PC-9 (cell line): ENCODE measurements around the gene ENTREP3. TPM values are rescaled to one million over a fixed set of nuclear protein-coding genes. Genes with fewer than 3 reads are reported as not detected.
"Not testable (repeated sequence)": the region's sequence is repeated elsewhere in the genome, so short reads cannot be mapped to it uniquely, and the experiment has no call there.

Source experiments
- BruUV-seq: library from RNA; stranded (reverse); fragments of 400-500 nt; replicated peaks from 2 replicates; lab custom pipeline; 2021; lab: Mats Ljungman, UMichigan
- CTCF ChIA-PET: fragments of 300-600 bp; sonication (Branson Sonifier 250); formaldehyde crosslinking; loops from one replicate; lab custom pipeline; 2022; ENCODE audit warnings: antibody characterized with exemption; lab: Charles Lee
- POLR2A ChIA-PET: fragments of 300-600 bp; sonication (Branson Sonifier 250); formaldehyde crosslinking; loops from one replicate; lab custom pipeline; 2022; ENCODE audit warnings: antibody characterized with exemption; ENCODE audit not compliant: unreplicated experiment; lab: Charles Lee
- DNase-seq, 2 experiments: peaks; one replicate each; pipeline versions ENCODE4 v3.0.0 to v3.0.0-alpha.2; 2015 to 2022; ENCODE audit warnings: mixed read lengths in 1 of 2
- H2AFZ ChIP-seq: fragments of 200-600 bp; sonication (generic); 2 replicates; pipeline ENCODE4 v1.8.1; 2017; ENCODE audit warnings: antibody characterized with exemption
- H3F3A ChIP-seq: fragments of 200-600 bp; sonication (generic); 2 replicates; pipeline ENCODE4 v1.8.1; 2017; ENCODE audit warnings: antibody characterized with exemption, mild to moderate bottlenecking, low read depth; ENCODE audit not compliant: insufficient read depth
- H3K27ac ChIP-seq: fragments of 200-600 bp; sonication (generic); 2 replicates; pipeline ENCODE4 v1.6.1; 2016; ENCODE audit warnings: mixed run types
- H3K27me3 ChIP-seq: fragments of 200-600 bp; sonication (generic); 2 replicates; pipeline ENCODE4 v1.6.1; 2016; ENCODE audit warnings: low read depth, mixed run types; ENCODE audit not compliant: insufficient read depth
- H3K36me3 ChIP-seq: fragments of 200-600 bp; sonication (generic); 2 replicates; pipeline ENCODE4 v1.6.1; 2016; ENCODE audit warnings: low read depth, mixed run types
- H3K4me1 ChIP-seq: fragments of 200-600 bp; sonication (generic); replicated peaks from 2 replicates; pipeline ENCODE4 v1.6.1; 2016; ENCODE audit warnings: mixed run types; ENCODE audit not compliant: insufficient read depth
- H3K4me2 ChIP-seq: fragments of 200-600 bp; sonication (generic); 2 replicates; pipeline ENCODE4 v1.6.1; 2017; ENCODE audit warnings: mixed run types
- H3K4me3 ChIP-seq: fragments of 200-600 bp; sonication (generic); 2 replicates; pipeline ENCODE4 v1.6.1; 2016; ENCODE audit warnings: mixed run types
- H3K79me2 ChIP-seq: fragments of 200-600 bp; sonication (generic); 2 replicates; pipeline ENCODE4 v1.6.1; 2017; ENCODE audit warnings: low read depth, mixed run types
- H3K9me2 ChIP-seq: fragments of 200-600 bp; sonication (generic); 2 replicates; pipeline ENCODE4 v1.8.1; 2017; ENCODE audit warnings: mild to moderate bottlenecking; ENCODE audit not compliant: insufficient read depth
- H3K9me3 ChIP-seq: fragments of 200-600 bp; sonication (generic); 2 replicates; pipeline ENCODE4 v1.8.1; 2016; ENCODE audit warnings: low read depth; ENCODE audit not compliant: insufficient read depth
- H4K20me1 ChIP-seq: fragments of 200-600 bp; sonication (generic); 2 replicates; pipeline ENCODE4 v1.8.1; 2017; ENCODE audit not compliant: insufficient read depth
- EZH2 ChIP-seq: fragments of 200-600 bp; sonication (generic); IDR thresholded peaks from 2 replicates; pipeline ENCODE4 v1.8.0; 2017; ENCODE audit warnings: antibody characterized with exemption, low read depth
- intact Hi-C: fragments of 100-400 bp; cut with micrococcal nuclease; formaldehyde crosslinking; loops from one replicate; pipeline ENCODE4 v1.10.0; 2022; ENCODE audit not compliant: unreplicated experiment
- total RNA-seq: library from RNA; stranded (reverse); gene quantifications from 2 replicates; pipeline ENCODE4 v1.2.3, GENCODE V29; 2021
- TF ChIP-seq, protein P1 (sequence below): fragments of 200-600 bp; sonication (generic); conservative IDR thresholded peaks from 2 replicates; pipeline ENCODE4 v1.6.1; 2017; ENCODE audit warnings: mixed run types, antibody characterized with exemption, mild to moderate bottlenecking, moderate library complexity

Gene ENTREP3
- total RNA-seq, 1 experiment from 2014 or later, result 56.9 TPM

DNA sequence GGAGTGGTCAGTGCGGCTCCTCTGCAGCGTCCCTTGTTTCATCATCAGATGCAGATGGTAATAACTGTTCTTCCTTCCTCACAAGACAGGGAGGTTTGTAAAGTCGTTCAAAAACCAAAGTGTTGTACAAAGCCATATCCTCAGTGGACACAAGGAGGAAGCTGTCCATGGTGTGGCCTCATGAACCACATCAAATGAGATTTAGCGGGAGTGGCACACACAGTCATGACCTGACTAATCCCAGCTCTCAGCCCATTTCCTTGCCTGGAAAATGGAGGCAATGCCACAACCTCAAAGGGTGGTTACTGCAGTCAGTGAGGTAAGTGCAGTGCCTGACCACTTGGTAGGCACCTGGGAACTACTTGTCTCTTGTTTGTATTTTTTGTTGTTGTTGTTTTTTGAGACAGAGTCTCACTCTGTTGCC lies 13.4 kb downstream of the ENTREP3 start:
- Histone ChIP-seq H3K4me3 (no peak overlapping the region), H3K27me3 (no peaks in the 10 kb centered on the region), H4K20me1 (no peaks in the 10 kb centered on the region), H3K36me3 (no peaks in the 10 kb centered on the region), H3F3A (peaks cover 44% of the 10 kb centered on the region), H2AFZ (no peak overlapping the region), H3K9me3 (no peaks in the 10 kb centered on the region), H3K4me1 (peaks cover 26% of the 10 kb centered on the region), H3K9me2 (no peaks in the 10 kb centered on the region), H3K79me2 (0 out of 2 replicates have a peak, but pooled peaks cover 6% of the 10 kb centered on the region), H3K27ac (peak overlapping the region; percentile 29; the same call in 1 of the 2 replicates), H3K4me2 (0 out of 2 replicates have a peak overlapping the region, but pooled peaks have one; percentile 86)
- no peak for TF ChIP-seq EZH2
- TF ChIP-seq, protein P1, sequence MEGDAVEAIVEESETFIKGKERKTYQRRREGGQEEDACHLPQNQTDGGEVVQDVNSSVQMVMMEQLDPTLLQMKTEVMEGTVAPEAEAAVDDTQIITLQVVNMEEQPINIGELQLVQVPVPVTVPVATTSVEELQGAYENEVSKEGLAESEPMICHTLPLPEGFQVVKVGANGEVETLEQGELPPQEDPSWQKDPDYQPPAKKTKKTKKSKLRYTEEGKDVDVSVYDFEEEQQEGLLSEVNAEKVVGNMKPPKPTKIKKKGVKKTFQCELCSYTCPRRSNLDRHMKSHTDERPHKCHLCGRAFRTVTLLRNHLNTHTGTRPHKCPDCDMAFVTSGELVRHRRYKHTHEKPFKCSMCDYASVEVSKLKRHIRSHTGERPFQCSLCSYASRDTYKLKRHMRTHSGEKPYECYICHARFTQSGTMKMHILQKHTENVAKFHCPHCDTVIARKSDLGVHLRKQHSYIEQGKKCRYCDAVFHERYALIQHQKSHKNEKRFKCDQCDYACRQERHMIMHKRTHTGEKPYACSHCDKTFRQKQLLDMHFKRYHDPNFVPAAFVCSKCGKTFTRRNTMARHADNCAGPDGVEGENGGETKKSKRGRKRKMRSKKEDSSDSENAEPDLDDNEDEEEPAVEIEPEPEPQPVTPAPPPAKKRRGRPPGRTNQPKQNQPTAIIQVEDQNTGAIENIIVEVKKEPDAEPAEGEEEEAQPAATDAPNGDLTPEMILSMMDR, result no peak
- CTCF ChIA-PET, result interaction anchor here (0.8 kb wide), 1 partner anchor 17 kb away, joined by 3 read pairs; no protein-coding TSS in a partner anchor
- POLR2A ChIA-PET, result no interaction called here
- DNase-seq, result no peak
- intact Hi-C loops, result no loop called here
- no TSS peak for BruUV-seq

DNA sequence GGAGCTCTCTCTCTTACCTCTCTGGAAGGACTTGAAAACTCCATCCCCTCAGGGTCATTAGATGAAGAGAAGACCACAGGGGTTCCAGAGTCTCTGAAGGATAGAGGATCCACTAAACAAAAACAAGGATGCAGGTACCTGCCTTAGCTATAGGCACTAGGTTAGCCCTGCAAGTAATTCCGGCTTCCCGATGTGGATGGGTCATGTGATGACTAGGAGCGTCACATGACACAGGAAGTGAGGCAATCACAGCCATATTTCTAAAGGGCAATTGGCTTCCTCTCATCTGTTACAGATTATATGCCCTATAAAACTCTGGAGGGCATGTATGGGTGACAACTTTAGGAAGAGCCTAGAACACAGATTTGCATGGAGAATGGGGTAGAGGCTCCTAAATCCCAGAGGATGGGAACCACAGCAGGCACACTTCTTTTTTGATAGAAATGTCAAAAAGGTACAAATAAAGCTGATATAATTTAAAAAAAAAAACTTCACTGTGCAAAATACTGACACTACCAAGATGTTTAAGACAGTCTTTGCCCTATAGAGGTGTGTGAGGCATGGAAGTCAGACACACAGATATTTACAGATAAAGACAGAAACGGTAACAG lies 14.1 kb downstream of the ENTREP3 start:
- H3K4me1 ChIP-seq, result peaks cover 26% of the 10 kb centered on the region
- H3K36me3 ChIP-seq, result no peaks in the 10 kb centered on the region
- H3K4me2 ChIP-seq, result peak overlapping the region; percentile 86
- H3K27ac ChIP-seq, result peak overlapping the region; percentile 29; the same call in 1 of the 2 replicates
- BruUV-seq, result no TSS peak
- intact Hi-C loops, result no loop called here
- peaks cover 41% of the 10 kb centered on the region for H3F3A ChIP-seq
- H4K20me1 ChIP-seq, result no peaks in the 10 kb centered on the region
- peak; percentile 51 to 76 for DNase-seq
- no peaks in the 10 kb centered on the region for H3K27me3 ChIP-seq
- H3K9me3 ChIP-seq, result no peaks in the 10 kb centered on the region
- ChIA-PET POLR2A (interaction anchor here (0.5 to 0.6 kb wide), 2 partner anchors 64 to 76 kb away, joined by 4 read pairs; no protein-coding TSS in a partner anchor), CTCF (interaction anchor here (0.8 kb wide), 1 partner anchor 16 kb away, joined by 3 read pairs; no protein-coding TSS in a partner anchor)
- no peaks in the 10 kb centered on the region for H3K9me2 ChIP-seq
- H3K79me2 ChIP-seq, result 0 out of 2 replicates have a peak, but pooled peaks cover 6% of the 10 kb centered on the region
- peak overlapping the region; percentile 61; the same call in 1 of the 2 replicates for H3K4me3 ChIP-seq
- H2AFZ ChIP-seq, result peak overlapping the region; percentile 81
- TF ChIP-seq, protein P1, result no peak
- no peak for TF ChIP-seq EZH2

DNA sequence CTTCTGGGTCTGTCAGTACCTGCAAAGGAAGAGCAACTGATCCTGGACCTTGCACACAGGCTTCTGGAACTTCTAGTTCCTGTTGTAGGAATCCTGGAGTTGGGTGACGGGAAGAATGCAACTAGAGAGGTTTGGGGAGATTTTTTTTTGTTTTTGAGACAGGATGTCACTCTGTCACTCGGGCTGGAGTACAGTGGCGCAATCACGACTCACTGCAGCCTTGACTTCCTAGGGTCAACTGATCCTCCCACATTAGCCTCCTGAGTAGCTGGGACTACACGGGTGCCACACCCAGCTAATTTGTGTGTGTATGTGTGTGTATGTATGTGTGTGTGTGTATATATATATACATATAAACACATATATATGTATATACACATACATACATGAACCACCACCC lies 18.8 kb downstream of the ENTREP3 start:
- no peak overlapping the region for H2AFZ ChIP-seq
- POLR2A ChIA-PET, result no interaction called here
- H4K20me1 ChIP-seq, result no peaks in the 10 kb centered on the region
- peaks cover 11% of the 10 kb centered on the region; the same call in 1 of the 2 replicates for H3F3A ChIP-seq
- CTCF ChIA-PET, result interaction anchor here (0.8 kb wide), 1 partner anchor 12 kb away, joined by 4 read pairs; no protein-coding TSS in a partner anchor
- BruUV-seq, result no TSS peak
- H3K27me3 ChIP-seq, result no peaks in the 10 kb centered on the region
- H3K4me1 ChIP-seq, result peaks cover 3% of the 10 kb centered on the region
- 0 out of 2 replicates have a peak overlapping the region, but pooled peaks have one; percentile 26 for H3K4me2 ChIP-seq
- H3K4me3 ChIP-seq, result no peak overlapping the region
- peak in 1 of 2 experiments; percentile 62 for DNase-seq
- no peaks in the 10 kb centered on the region for H3K9me3 ChIP-seq
- intact Hi-C loops, result no loop called here
- H3K79me2 ChIP-seq, result no peaks in the 10 kb centered on the region
- no peaks in the 10 kb centered on the region for H3K9me2 ChIP-seq
- TF ChIP-seq EZH2, result no peak
- TF ChIP-seq, protein P1, result no peak
- H3K36me3 ChIP-seq, result no peaks in the 10 kb centered on the region
- H3K27ac ChIP-seq, result no peak overlapping the region

- H4K20me1 ChIP-seq, H3K4me1 ChIP-seq, H3K79me2 ChIP-seq, DNase-seq, CTCF ChIA-PET, H3K9me2 ChIP-seq, H2AFZ ChIP-seq, intact Hi-C loops, H3K4me2 ChIP-seq, H3K9me3 ChIP-seq, H3K4me3 ChIP-seq, POLR2A ChIA-PET, H3K27me3 ChIP-seq, H3F3A ChIP-seq, H3K27ac ChIP-seq, BruUV-seq, H3K36me3 ChIP-seq: not testable (repeated sequence)
Measured at GRCh38 chr1:155235375-155235774, 19.9 kb downstream of the ENTREP3 start.

DNA sequence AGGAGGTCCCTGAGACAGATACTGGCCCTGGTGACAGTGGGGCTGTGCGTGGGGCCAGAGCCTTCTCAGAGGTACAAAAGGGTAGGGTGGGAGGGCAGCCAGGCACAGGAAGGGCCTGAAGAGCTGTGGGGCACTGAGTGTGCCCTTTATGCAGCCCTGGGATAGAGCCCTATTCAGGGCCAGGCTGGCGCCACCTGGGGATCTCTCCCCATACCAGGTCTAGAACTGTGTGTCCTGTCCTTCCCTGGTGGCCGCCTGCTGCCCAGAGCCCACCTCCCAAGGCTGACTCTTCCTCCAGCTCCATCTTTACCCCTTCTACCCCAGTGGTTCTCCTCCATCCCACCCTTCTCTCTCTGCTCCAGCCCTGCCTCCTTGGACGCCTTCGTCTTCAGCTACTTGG lies 21.8 kb downstream of the ENTREP3 start:
- not testable (repeated sequence) for H3K4me3 ChIP-seq, H3K4me2 ChIP-seq

More for the DNA sequence above, 21.8 kb downstream of the ENTREP3 start:
- intact Hi-C loops, H4K20me1 ChIP-seq, H3F3A ChIP-seq, H3K9me3 ChIP-seq, H2AFZ ChIP-seq, H3K79me2 ChIP-seq, CTCF ChIA-PET, DNase-seq, BruUV-seq, H3K27ac ChIP-seq, POLR2A ChIA-PET, H3K9me2 ChIP-seq, H3K27me3 ChIP-seq, H3K4me1 ChIP-seq, H3K36me3 ChIP-seq: not testable (repeated sequence)
